Hindlimb muscle (tissue), 1 donor: ENCODE data around the gene ABTB1. TPM values are rescaled to one million over a fixed set of nuclear protein-coding genes. Genes with fewer than 3 reads are reported as not detected.

Experiments used
- DNase-seq: peaks from one replicate; pipeline ENCODE4 v3.0.0-alpha.2; 2013
- polyA plus RNA-seq: library from polyadenylated mRNA; unstranded; fragments of 120-200 nt; gene quantifications from one replicate; pipeline ENCODE4 v1.2.1, GENCODE V29; 2013; ENCODE audit not compliant: insufficient read length

ABTB1 gene
- polyA plus RNA-seq, 1 donor, result 16.6 TPM

DNA sequence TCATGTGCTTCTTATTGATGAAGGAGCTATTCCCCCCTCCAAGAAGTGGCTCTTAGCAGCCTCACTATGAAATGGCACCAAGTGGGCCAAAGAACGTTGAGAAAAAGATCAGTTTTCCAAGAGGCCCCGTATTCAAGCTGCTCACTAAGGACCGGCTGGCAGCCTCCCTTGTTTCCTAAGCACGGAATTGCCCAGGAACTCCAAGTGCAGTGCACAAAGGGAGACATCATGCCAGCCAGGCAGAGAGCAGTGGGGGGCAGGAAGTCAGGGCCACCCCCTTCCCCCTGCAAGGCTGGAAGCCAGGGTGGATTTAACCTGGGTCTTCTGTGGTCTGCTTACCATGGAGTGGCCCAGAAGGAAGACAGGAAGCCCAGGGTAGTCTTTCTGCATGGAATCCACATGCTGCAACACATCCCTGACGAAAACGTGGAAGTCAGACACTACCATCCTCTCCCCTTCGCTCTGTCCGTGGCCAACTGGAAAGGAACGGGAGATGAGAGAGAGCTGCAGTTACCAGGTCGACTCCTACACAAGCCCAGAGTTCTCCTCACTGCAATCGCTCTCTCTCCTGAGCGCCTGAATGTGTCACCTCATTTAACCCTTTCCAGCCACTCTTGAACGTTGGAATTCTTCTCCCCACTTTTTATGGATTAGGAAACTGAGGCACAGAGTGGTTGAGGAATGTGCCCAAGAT, 49.5 kb downstream of the ABTB1 start:
- no peak for DNase-seq

DNA sequence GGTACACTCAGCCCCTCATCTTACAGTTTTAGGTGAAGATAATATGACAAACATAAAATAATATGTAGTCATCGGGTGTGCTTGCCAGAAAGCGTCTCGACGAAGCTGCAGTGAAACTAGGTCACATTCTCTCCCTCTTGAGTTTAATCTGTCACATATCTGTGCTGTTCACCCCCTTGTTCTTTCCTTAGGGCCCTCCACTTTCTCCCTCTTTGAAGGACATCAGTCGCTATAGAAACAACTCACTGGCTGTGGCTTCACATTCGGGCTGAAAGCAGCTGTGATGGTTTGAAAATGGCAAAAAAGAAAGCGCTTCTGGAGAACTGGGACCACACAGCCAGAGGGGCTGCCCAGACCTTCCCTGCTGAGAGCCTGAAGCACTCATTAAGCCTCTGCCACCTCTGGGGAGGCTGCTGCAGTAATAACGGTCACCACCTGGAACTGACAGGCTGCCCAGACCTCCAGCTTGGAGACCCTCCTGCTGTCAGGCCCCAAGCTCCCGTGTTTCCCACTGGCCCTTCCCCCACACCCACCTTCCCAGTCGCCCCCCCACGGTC, 50.3 kb downstream of the ABTB1 start:
- no peak for DNase-seq

DNA sequence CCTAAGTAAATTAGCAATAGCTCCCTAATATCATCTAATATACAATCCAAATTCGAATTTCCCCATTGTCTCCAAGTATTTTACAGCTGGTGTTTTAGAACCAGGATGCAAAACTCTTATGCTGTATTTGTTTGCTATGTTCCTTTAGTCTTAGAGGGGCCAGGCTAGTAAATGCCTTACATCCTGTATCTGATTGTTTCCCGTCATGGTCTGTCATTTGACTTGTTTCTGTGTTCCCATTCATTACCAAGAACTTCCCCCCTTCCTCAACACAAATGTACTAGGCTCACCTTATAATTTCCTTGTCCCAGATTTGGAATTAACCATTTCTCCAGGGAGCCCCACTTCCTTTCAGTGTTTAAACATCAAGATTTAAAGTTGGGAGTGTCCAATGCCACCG, 54.1 kb downstream of the ABTB1 start:
- DNase-seq, result no peak

DNA sequence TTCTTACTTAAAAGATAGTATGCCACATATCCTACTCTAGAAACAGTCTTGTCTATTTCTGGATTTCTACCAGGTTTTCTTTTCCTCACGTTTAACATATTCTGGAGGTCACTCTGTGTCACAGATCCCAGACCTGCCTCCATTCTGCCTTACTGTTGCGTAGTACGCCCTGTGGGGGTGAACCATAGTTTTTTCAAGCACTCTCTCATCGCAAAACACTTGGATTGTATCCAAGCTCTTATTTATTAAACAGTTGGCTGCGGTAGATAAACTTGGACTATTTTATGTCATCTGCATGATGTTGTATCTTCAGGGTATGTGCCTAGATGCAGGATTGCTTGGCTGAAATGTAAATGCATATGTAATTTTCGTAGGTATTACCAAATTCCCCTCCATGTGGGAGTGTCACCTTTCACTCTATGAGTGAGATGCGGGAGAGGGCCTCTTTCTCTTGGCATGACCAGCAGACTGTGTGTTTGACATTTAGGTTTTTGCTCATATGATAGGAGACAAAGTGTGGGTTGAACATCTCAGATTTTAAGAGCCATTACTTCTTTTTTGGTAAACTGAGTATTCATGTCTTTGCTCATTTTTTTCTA, 55.8 kb downstream of the ABTB1 start:
- no peak for DNase-seq

DNA sequence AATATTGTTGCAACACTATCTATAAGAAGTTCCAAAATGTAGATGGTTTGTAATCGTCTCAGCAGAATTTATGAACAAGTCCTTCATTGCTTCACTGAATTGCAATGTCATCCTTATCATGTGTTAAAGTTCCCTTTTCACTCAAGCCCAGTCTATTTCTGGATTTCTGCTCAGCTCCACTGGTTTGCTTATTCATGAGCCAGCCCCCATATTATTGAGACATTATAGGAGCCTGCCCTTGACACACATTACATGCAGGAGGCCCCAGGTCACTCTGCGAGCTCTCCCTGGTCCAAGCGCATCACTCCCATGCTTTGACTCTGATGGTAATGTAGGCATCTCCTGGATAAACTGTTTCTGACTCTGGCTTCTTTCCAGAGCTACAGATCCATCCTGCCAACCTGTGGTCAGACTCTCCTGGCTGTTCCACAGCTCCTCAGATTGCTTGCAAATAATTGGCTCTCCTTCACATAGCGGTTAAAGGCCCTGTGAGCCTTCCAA, 56.9 kb downstream of the ABTB1 start:
- DNase-seq, result no peak

DNA sequence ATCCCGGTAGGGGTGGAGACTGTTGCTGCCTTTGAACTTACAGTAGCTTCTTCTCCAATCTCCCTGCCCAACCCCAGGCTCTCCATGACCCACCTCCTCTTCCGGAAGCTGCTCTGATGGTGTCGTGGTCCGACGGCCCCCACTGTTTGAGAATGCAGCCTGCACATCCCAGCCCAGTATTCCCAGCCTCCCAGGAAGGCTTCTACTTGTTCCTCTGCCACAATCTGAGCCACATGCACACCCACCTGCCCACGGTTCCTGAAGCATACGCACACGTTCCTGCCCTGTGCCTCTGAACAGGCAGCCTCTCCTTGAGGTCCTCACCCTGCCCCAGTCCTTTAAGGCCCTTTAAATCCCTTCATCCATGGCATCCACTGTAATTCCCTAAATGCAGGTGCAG, 57.4 kb downstream of the ABTB1 start:
- DNase-seq, result no peak

Other genes with a start within 250 kb of the ABTB1 start
- 24.2 TPM for gene TPRA1, start 82.2 kb upstream of the ABTB1 start, polyA plus RNA-seq
- gene MCM2, start 74.5 kb upstream of the ABTB1 start, polyA plus RNA-seq, result 23.5 TPM
- 5.3 TPM for gene PODXL2, start 43.8 kb upstream of the ABTB1 start, polyA plus RNA-seq
- gene MGLL, start 149.6 kb downstream of the ABTB1 start, polyA plus RNA-seq, result 28.0 TPM
- gene KBTBD12, start 242.3 kb downstream of the ABTB1 start, polyA plus RNA-seq, result 19.4 TPM